Measurements from ENCODE around the gene CORO7.

Gene CORO7

GRCh38 chr16:4369007-4369733 lies 47.2 kb downstream of the CORO7 start:
- no peak overlapping the region for H3K4me3 ChIP-seq (ENCODE audit: low read length)
- peak; percentile 81 for DNase-seq (ENCODE audit: low read depth)
- TF ChIP-seq, protein P1, sequence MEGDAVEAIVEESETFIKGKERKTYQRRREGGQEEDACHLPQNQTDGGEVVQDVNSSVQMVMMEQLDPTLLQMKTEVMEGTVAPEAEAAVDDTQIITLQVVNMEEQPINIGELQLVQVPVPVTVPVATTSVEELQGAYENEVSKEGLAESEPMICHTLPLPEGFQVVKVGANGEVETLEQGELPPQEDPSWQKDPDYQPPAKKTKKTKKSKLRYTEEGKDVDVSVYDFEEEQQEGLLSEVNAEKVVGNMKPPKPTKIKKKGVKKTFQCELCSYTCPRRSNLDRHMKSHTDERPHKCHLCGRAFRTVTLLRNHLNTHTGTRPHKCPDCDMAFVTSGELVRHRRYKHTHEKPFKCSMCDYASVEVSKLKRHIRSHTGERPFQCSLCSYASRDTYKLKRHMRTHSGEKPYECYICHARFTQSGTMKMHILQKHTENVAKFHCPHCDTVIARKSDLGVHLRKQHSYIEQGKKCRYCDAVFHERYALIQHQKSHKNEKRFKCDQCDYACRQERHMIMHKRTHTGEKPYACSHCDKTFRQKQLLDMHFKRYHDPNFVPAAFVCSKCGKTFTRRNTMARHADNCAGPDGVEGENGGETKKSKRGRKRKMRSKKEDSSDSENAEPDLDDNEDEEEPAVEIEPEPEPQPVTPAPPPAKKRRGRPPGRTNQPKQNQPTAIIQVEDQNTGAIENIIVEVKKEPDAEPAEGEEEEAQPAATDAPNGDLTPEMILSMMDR (IDR thresholded peaks at IDR 0.05; ENCODE audit: insufficient read depth, low read depth, low read length, missing control alignments) = no peak

GRCh38 chr16:4367393-4367856 lies 49.0 kb downstream of the CORO7 start:
- TF ChIP-seq, protein P1 (IDR thresholded peaks at IDR 0.05; ENCODE audit: insufficient read depth, low read depth, low read length, missing control alignments) = no peak
- H3K4me3 ChIP-seq (ENCODE audit: low read length) = no peak overlapping the region
- no peak for DNase-seq (ENCODE audit: low read depth)

DNA sequence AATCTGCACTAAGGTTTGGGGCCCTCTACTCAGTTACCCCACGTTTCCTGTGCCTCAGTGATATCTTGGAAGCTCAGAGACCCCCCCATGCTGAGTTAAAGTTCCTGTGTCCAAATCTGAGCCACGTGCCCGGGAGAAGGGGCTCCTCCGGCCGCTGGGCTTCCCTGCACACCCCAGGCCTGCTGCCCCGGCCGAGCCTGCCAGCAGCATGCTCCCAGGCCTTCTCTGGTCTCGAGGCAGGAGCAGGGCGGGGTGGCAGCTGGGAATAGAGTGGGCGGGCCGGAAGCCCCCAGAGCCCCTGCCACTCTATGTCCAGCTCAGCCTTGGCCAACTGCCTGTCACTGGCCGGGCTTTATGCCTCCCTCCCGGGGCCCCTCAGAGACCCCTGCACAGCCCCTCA lies 50.4 kb downstream of the CORO7 start:
- TF ChIP-seq, protein P1 (IDR thresholded peaks at IDR 0.05; ENCODE audit: insufficient read depth, low read depth, low read length, missing control alignments) = no peak
- H3K4me3 ChIP-seq (ENCODE audit: low read length) = no peak overlapping the region
- DNase-seq (ENCODE audit: low read depth) = no peak

GRCh38 chr16:4365615-4366014 lies 50.8 kb downstream of the CORO7 start:
- no peak overlapping the region for H3K4me3 ChIP-seq (ENCODE audit: low read length)
- DNase-seq (ENCODE audit: low read depth) = no peak
- TF ChIP-seq, protein P1 (IDR thresholded peaks at IDR 0.05; ENCODE audit: insufficient read depth, low read depth, low read length, missing control alignments) = no peak

- no peak for DNase-seq (ENCODE audit: low read depth)
- TF ChIP-seq, protein P1 (IDR thresholded peaks at IDR 0.05; ENCODE audit: insufficient read depth, low read depth, low read length, missing control alignments) = no peak
- H3K4me3 ChIP-seq (ENCODE audit: low read length) = no peak overlapping the region
Measured at GRCh38 chr16:4365014-4365406, 51.4 kb downstream of the CORO7 start.

- DNase-seq (ENCODE audit: low read depth) = no peak
- TF ChIP-seq, protein P1 (IDR thresholded peaks at IDR 0.05; ENCODE audit: insufficient read depth, low read depth, low read length, missing control alignments) = no peak
- no peak overlapping the region for H3K4me3 ChIP-seq (ENCODE audit: low read length)
Measured at GRCh38 chr16:4364196-4365013, 52.0 kb downstream of the CORO7 start.
